Measurements from ENCODE around the gene ZNF140. TPM values are rescaled to one million over a fixed set of nuclear protein-coding genes. Genes with fewer than 3 reads are reported as not detected.

Gene ZNF140
- total RNA-seq, 1 donor from 2014 or later = 9.3 TPM

DNA sequence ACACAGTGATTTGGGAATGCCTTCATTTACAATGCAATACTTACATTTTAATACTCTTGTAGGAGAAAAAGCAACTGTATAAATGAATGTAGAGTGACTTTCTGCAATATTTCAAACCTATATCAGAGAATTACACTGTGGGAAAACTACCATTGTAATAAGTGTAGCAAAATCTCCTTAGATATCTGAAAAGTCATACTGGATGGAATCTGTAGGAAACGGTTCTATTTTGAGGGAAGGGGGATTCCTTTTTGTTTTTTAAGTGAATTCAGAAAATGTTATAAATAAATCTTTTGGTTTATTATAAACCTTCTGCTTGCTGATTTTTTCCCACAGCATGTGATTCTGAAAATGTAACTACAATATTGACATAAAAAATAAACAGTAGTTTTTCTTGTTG, 26.4 kb downstream of the ZNF140 start:
- Histone ChIP-seq H3K36me3 (peaks cover 13 to 83% of the 10 kb centered on the region in 2 donors), H3K27ac (no peak overlapping the region), H3K9me3 (peaks cover 98% of the 10 kb centered on the region), H3K4me3 (no peak overlapping the region), H3K4me1 (no peaks in the 10 kb centered on the region), H3K27me3 (no peaks in the 10 kb centered on the region)
- TF ChIP-seq, protein P1, sequence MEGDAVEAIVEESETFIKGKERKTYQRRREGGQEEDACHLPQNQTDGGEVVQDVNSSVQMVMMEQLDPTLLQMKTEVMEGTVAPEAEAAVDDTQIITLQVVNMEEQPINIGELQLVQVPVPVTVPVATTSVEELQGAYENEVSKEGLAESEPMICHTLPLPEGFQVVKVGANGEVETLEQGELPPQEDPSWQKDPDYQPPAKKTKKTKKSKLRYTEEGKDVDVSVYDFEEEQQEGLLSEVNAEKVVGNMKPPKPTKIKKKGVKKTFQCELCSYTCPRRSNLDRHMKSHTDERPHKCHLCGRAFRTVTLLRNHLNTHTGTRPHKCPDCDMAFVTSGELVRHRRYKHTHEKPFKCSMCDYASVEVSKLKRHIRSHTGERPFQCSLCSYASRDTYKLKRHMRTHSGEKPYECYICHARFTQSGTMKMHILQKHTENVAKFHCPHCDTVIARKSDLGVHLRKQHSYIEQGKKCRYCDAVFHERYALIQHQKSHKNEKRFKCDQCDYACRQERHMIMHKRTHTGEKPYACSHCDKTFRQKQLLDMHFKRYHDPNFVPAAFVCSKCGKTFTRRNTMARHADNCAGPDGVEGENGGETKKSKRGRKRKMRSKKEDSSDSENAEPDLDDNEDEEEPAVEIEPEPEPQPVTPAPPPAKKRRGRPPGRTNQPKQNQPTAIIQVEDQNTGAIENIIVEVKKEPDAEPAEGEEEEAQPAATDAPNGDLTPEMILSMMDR (IDR thresholded peaks at IDR 0.05) = no peak
- no peak for TF ChIP-seq POLR2A (IDR thresholded peaks at IDR 0.05)
- no peak for TF ChIP-seq POLR2AphosphoS5 (IDR thresholded peaks at IDR 0.05; ENCODE audit: insufficient read depth in 1 of 2, low read depth in 1 of 2)
- intact Hi-C loops (cut with DNase I) = no loop called here
- no peak for DNase-seq (ENCODE audit: extremely low spot score in 2 of 2)

DNA sequence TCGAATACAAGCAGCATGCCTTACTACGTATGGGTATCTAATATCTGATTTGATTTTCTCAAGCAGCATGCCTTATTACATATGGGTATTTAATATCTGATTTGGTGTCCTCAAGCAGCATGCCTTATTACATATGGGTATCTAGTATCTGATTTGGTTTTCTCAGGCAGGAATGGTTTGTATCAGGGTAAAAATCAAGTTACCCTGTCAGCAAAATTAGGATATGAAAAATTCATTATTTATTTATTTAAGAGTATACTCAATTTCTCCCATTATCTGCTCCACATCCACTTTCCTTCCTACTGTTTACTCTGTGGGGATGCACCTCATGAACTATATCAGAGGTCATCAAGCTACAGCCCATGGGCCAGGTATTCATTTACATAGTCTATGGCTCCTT, 27.4 kb downstream of the ZNF140 start:
- peaks cover 13 to 73% of the 10 kb centered on the region in 2 donors for H3K36me3 ChIP-seq
- intact Hi-C loops (cut with DNase I) = no loop called here
- no peak for DNase-seq (ENCODE audit: extremely low spot score in 2 of 2)

GRCh38 chr12:133120385-133121191, 39.9 kb downstream of the ZNF140 start:
- no peak for DNase-seq (ENCODE audit: extremely low spot score in 2 of 2)
- Histone ChIP-seq H3K36me3 (peaks cover 0 to 92% of the 10 kb centered on the region in 2 donors), H3K4me3 (no peak overlapping the region), H3K27me3 (no peaks in the 10 kb centered on the region), H3K4me1 (no peaks in the 10 kb centered on the region), H3K27ac (no peak overlapping the region), H3K9me3 (peaks cover 87% of the 10 kb centered on the region)
- TF ChIP-seq POLR2A (IDR thresholded peaks at IDR 0.05) = no peak
- no peak for TF ChIP-seq POLR2AphosphoS5 (IDR thresholded peaks at IDR 0.05; ENCODE audit: insufficient read depth in 1 of 2, low read depth in 1 of 2)
- TF ChIP-seq, protein P1 (IDR thresholded peaks at IDR 0.05) = no peak
- intact Hi-C loops (cut with DNase I) = no loop called here

More for the DNA sequence above, 27.4 kb downstream of the ZNF140 start:
- H3K9me3 ChIP-seq = peaks cover 95% of the 10 kb centered on the region
- H3K27ac ChIP-seq = no peak overlapping the region
- TF ChIP-seq POLR2AphosphoS5 (IDR thresholded peaks at IDR 0.05; ENCODE audit: insufficient read depth in 1 of 2, low read depth in 1 of 2) = no peak
- TF ChIP-seq, protein P1 (IDR thresholded peaks at IDR 0.05) = no peak
- no peak for TF ChIP-seq POLR2A (IDR thresholded peaks at IDR 0.05)
- no peaks in the 10 kb centered on the region for H3K27me3 ChIP-seq
- no peak overlapping the region for H3K4me3 ChIP-seq
- no peaks in the 10 kb centered on the region for H3K4me1 ChIP-seq

DNA sequence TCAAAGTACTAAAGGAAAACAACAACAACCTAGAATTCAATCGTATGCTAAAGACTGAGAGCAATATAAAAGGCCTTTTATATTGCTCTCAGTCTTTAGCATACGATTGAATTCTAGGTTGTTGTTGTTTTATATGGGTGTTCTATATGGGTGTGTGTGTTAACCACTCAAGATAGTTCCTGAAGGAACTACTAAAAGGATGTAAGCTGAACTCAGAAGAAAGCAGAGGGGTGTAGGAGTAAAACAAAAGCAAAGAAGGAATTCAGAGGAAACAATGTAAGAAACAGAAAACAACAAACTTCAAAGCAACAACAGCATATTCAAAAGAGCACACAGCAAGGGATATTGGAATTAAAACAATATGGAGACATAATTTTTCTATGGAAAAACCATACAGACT, 44.0 kb downstream of the ZNF140 start:
- peaks cover 83% of the 10 kb centered on the region for H3K9me3 ChIP-seq
- H3K36me3 ChIP-seq = peaks cover 0 to 87% of the 10 kb centered on the region in 2 donors
- TF ChIP-seq POLR2A (IDR thresholded peaks at IDR 0.05) (no peak), POLR2AphosphoS5 (IDR thresholded peaks at IDR 0.05; ENCODE audit: insufficient read depth in 1 of 2, low read depth in 1 of 2) (no peak)
- TF ChIP-seq, protein P1 (IDR thresholded peaks at IDR 0.05) = no peak
- no peaks in the 10 kb centered on the region for H3K4me1 ChIP-seq
- H3K4me3 ChIP-seq = no peak overlapping the region
- no peak for DNase-seq (ENCODE audit: extremely low spot score in 2 of 2)
- H3K27me3 ChIP-seq = no peaks in the 10 kb centered on the region
- H3K27ac ChIP-seq = no peak overlapping the region
- intact Hi-C loops (cut with DNase I) = no loop called here

Data from vagina (tissue), 2 donors.